GM12878 (cell line): ENCODE data around the gene TMED10. TPM values are rescaled to one million over a fixed set of nuclear protein-coding genes. Genes with fewer than 3 reads are reported as not detected.

Experiments
- ATF7 ChIP-seq: fragments of 450-650 bp; IDR thresholded peaks from 2 replicates; pipeline ENCODE4 v1.6.1; 2016; ENCODE audit warnings: low read depth, mild to moderate bottlenecking
- CREM ChIP-seq: IDR thresholded peaks from 2 replicates; pipeline ENCODE4 v1.6.1; 2014; ENCODE audit warnings: antibody characterized with exemption, low read depth
- GATAD2B ChIP-seq: fragments of 450-650 bp; conservative IDR thresholded peaks from 2 replicates; pipeline ENCODE4 v1.6.1; 2017; ENCODE audit warnings: low read depth, mild to moderate bottlenecking, moderate library complexity
- HDGF ChIP-seq: fragments of 450-650 bp; IDR thresholded peaks from 2 replicates; pipeline ENCODE4 v1.6.1; 2016; ENCODE audit warnings: antibody characterized with exemption
- IRF4 ChIP-seq: IDR thresholded peaks from 2 replicates; pipeline ENCODE4 v1.6.1; 2011; ENCODE audit warnings: low read depth, low read length
- JUND ChIP-seq: IDR thresholded peaks from 2 replicates; pipeline ENCODE4 v1.6.1; 2012; ENCODE audit warnings: low read depth, mild to moderate bottlenecking, low read length, improper control_type of control experiment, moderate library complexity
- NR2C2 ChIP-seq: IDR thresholded peaks from 2 replicates; pipeline ENCODE4 v1.6.1; 2011; ENCODE audit warnings: borderline replicate concordance, low read depth; ENCODE audit not compliant: control insufficient read depth, insufficient read length
- NR2F1 ChIP-seq: fragments of 450-650 bp; conservative IDR thresholded peaks from 2 replicates; pipeline ENCODE4 v1.6.1; 2017; ENCODE audit warnings: mild to moderate bottlenecking
- POLR2AphosphoS5 ChIP-seq: IDR thresholded peaks from 2 replicates; pipeline ENCODE4 v1.6.1; 2011; ENCODE audit warnings: mild to moderate bottlenecking, low read length, inconsistent platforms
- RAD51 ChIP-seq: fragments of 450-650 bp; IDR thresholded peaks from 2 replicates; pipeline ENCODE4 v1.6.1; 2016; ENCODE audit warnings: moderate library complexity, mild to moderate bottlenecking, inconsistent platforms
- RB1 ChIP-seq: fragments of 450-650 bp; formaldehyde crosslinking; IDR thresholded peaks from 2 replicates; pipeline ENCODE4 v1.6.1; 2017; ENCODE audit warnings: mild to moderate bottlenecking, borderline replicate concordance
- TBL1XR1 ChIP-seq: IDR thresholded peaks from 2 replicates; pipeline ENCODE4 v1.6.1; 2012; ENCODE audit warnings: low read depth, low read length, improper control_type of control experiment
- ZNF207 ChIP-seq: fragments of 450-650 bp; IDR thresholded peaks from 2 replicates; pipeline ENCODE4 v1.6.1; 2014; ENCODE audit warnings: antibody characterized with exemption, mild to moderate bottlenecking, borderline replicate concordance
- ZSCAN29 ChIP-seq: fragments of 450-650 bp; IDR thresholded peaks from 2 replicates; pipeline ENCODE4 v1.6.1; 2017; ENCODE audit warnings: mild to moderate bottlenecking, moderate library complexity
- polyA plus RNA-seq, 11 experiments: library from polyadenylated mRNA; depleted of rRNA in 4 of 11; unstranded in 6 of 11; stranded (reverse) in 5 of 11; fragments of >200 nt; fragmentation: Nextera tagmentation in 4 of 11; fragmentation: Illumina TruSeq in 1 of 11; extraction: Ambion mirVana in 4 of 11; extraction: Trizol in 1 of 11; gene quantifications; 1 replicate in 1 of 11; 2 replicates in 10 of 11; pipeline versions ENCODE4 v1.2.1 to v1.2.3, GENCODE V29; 2011 to 2016; ENCODE audit warnings: inconsistent platforms in 2 of 11, missing spikeins in 2 of 11, low read depth in 1 of 11
- total RNA-seq, 4 experiments: library from RNA; depleted of rRNA in 3 of 4; stranded (reverse); fragments of >200 nt in 3 of 4; fragmentation: Illumina TruSeq in 1 of 4; extraction: Trizol in 1 of 4; gene quantifications; 2 replicates each; pipeline versions ENCODE4 v1.2.1 to v1.2.3, GENCODE V29; 2013 to 2021
- TF ChIP-seq, protein P1 (sequence below): fragments of 450-650 bp; IDR thresholded peaks from 2 replicates; pipeline ENCODE4 v1.6.1; 2016; ENCODE audit warnings: mild to moderate bottlenecking
- TF ChIP-seq, protein P2 (sequence below): fragments of 450-650 bp; IDR thresholded peaks from 2 replicates; pipeline ENCODE4 v1.6.1; 2018; ENCODE audit warnings: borderline replicate concordance, mild to moderate bottlenecking; ENCODE audit not compliant: partially characterized antibody
- TF ChIP-seq, protein P3 (sequence below): fragments of 450-650 bp; IDR thresholded peaks from 2 replicates; pipeline ENCODE4 v1.6.1; 2017; ENCODE audit warnings: antibody characterized with exemption, mild to moderate bottlenecking, moderate library complexity
- TF ChIP-seq, protein P4 (sequence below): fragments of 150-350 bp; IDR thresholded peaks from 2 replicates; pipeline ENCODE4 v1.6.1; 2014; ENCODE audit warnings: mild to moderate bottlenecking, low read depth, low read length
- TF ChIP-seq, protein P5 (sequence below): fragments of 450-650 bp; formaldehyde crosslinking; IDR thresholded peaks from 2 replicates; pipeline ENCODE4 v1.4.0; 2022; ENCODE audit warnings: mild to moderate bottlenecking, moderate library complexity

The TMED10 gene
- total and polyA plus RNA-seq, 10 of the 15 experiments (the other 5 are each of a cell fraction or from before 2014, with no cell fraction given): 99.8 to 270 (median 180) TPM

DNA sequence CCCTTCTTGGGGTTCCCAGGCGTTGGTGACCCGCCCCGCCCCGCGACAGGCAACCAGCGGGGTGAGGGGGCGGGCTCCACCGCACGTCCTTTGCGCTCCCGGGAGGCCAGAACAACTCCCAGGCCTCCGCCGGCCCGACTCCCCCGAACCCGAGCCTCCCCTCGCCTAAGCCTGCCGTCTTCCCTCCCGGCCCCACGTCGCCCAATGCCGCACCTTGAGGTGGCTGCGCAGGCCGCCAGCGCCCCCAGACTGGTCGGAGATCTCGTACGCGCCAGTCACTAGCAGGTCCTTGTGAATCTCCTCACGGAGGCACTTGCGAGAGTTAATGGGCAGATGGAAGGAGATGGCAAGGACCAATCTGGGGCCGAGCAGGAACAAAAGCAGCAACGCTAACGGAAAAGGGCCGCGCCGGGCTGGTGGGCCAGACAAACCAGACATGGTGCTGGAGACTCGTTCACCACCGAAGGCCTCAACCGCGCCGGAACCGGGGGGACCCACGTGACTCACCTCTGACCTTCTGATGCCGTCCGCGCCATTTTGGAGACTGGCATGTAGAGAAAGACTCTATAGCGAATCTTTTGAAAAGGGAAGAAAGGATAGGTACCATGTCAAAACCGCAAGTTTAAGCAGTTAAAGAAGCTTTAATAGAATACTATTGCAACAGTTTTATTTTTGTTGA is at the start of gene TMED10 (continued):
- TF ChIP-seq IRF4 (no peak), GATAD2B (peak; percentile 91), ATF7 (0 out of 2 replicates have a peak, but pooled peaks have one; percentile 51), TBL1XR1 (peak; percentile 92), NR2F1 (peak; percentile 100), POLR2AphosphoS5 (peak; percentile 86; the same call in 1 of the 2 replicates), RB1 (peak; percentile 84; the same call in 1 of the 2 replicates), ZNF207 (peak; percentile 79; the same call in 1 of the 2 replicates), RAD51 (peak; percentile 98), CREM (peak; percentile 76; the same call in 1 of the 2 replicates), JUND (no peak), NR2C2 (peak; percentile 97), HDGF (peak; percentile 96), ZSCAN29 (no peak)
- TF ChIP-seq, protein P1, sequence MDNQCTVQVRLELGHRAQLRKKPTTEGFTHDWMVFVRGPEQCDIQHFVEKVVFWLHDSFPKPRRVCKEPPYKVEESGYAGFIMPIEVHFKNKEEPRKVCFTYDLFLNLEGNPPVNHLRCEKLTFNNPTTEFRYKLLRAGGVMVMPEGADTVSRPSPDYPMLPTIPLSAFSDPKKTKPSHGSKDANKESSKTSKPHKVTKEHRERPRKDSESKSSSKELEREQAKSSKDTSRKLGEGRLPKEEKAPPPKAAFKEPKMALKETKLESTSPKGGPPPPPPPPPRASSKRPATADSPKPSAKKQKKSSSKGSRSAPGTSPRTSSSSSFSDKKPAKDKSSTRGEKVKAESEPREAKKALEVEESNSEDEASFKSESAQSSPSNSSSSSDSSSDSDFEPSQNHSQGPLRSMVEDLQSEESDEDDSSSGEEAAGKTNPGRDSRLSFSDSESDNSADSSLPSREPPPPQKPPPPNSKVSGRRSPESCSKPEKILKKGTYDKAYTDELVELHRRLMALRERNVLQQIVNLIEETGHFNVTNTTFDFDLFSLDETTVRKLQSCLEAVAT: peak; percentile 45
- TF ChIP-seq, protein P2, sequence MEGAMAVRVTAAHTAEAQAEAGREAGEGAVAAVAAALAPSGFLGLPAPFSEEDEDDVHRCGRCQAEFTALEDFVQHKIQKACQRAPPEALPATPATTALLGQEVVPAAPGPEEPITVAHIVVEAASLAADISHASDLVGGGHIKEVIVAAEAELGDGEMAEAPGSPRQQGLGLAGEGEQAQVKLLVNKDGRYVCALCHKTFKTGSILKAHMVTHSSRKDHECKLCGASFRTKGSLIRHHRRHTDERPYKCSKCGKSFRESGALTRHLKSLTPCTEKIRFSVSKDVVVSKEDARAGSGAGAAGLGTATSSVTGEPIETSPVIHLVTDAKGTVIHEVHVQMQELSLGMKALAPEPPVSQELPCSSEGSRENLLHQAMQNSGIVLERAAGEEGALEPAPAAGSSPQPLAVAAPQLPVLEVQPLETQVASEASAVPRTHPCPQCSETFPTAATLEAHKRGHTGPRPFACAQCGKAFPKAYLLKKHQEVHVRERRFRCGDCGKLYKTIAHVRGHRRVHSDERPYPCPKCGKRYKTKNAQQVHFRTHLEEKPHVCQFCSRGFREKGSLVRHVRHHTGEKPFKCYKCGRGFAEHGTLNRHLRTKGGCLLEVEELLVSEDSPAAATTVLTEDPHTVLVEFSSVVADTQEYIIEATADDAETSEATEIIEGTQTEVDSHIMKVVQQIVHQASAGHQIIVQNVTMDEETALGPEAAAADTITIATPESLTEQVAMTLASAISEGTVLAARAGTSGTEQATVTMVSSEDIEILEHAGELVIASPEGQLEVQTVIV: no peak
- TF ChIP-seq, protein P3, sequence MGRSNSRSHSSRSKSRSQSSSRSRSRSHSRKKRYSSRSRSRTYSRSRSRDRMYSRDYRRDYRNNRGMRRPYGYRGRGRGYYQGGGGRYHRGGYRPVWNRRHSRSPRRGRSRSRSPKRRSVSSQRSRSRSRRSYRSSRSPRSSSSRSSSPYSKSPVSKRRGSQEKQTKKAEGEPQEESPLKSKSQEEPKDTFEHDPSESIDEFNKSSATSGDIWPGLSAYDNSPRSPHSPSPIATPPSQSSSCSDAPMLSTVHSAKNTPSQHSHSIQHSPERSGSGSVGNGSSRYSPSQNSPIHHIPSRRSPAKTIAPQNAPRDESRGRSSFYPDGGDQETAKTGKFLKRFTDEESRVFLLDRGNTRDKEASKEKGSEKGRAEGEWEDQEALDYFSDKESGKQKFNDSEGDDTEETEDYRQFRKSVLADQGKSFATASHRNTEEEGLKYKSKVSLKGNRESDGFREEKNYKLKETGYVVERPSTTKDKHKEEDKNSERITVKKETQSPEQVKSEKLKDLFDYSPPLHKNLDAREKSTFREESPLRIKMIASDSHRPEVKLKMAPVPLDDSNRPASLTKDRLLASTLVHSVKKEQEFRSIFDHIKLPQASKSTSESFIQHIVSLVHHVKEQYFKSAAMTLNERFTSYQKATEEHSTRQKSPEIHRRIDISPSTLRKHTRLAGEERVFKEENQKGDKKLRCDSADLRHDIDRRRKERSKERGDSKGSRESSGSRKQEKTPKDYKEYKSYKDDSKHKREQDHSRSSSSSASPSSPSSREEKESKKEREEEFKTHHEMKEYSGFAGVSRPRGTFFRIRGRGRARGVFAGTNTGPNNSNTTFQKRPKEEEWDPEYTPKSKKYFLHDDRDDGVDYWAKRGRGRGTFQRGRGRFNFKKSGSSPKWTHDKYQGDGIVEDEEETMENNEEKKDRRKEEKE: no peak
- TF ChIP-seq, protein P4, sequence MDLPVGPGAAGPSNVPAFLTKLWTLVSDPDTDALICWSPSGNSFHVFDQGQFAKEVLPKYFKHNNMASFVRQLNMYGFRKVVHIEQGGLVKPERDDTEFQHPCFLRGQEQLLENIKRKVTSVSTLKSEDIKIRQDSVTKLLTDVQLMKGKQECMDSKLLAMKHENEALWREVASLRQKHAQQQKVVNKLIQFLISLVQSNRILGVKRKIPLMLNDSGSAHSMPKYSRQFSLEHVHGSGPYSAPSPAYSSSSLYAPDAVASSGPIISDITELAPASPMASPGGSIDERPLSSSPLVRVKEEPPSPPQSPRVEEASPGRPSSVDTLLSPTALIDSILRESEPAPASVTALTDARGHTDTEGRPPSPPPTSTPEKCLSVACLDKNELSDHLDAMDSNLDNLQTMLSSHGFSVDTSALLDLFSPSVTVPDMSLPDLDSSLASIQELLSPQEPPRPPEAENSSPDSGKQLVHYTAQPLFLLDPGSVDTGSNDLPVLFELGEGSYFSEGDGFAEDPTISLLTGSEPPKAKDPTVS: no peak
- TF ChIP-seq, protein P5, sequence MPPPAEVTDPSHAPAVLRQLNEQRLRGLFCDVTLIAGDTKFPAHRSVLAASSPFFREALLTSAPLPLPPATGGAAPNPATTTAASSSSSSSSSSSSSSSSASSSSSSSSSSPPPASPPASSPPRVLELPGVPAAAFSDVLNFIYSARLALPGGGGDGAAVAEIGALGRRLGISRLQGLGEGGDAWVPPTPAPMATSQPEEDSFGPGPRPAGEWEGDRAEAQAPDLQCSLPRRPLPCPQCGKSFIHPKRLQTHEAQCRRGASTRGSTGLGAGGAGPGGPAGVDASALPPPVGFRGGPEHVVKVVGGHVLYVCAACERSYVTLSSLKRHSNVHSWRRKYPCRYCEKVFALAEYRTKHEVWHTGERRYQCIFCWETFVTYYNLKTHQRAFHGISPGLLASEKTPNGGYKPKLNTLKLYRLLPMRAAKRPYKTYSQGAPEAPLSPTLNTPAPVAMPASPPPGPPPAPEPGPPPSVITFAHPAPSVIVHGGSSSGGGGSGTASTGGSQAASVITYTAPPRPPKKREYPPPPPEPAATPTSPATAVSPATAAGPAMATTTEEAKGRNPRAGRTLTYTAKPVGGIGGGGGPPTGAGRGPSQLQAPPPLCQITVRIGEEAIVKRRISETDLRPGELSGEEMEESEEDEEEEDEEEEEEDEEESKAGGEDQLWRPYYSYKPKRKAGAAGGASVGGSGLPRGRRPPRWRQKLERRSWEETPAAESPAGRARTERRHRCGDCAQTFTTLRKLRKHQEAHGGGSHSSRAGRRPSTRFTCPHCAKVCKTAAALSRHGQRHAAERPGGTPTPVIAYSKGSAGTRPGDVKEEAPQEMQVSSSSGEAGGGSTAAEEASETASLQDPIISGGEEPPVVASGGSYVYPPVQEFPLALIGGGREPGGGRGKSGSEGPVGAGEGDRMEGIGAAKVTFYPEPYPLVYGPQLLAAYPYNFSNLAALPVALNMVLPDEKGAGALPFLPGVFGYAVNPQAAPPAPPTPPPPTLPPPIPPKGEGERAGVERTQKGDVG (CRISPR knock-in tag): no peak
